NCI-H460 (cell line): ENCODE data around the gene GADD45G. TPM values are rescaled to one million over a fixed set of nuclear protein-coding genes. Genes with fewer than 3 reads are reported as not detected.

Source experiments
- DNase-seq: peaks from one replicate; pipeline ENCODE4 v3.0.0-alpha.2; 2016; ENCODE audit warnings: low read depth; ENCODE audit errors: extremely low read depth
- total RNA-seq: library from RNA; depleted of rRNA; stranded (reverse); fragments of >200 nt; shearing (Covaris generic); gene quantifications from 2 replicates; pipeline ENCODE4 v1.2.3, GENCODE V29; 2014; rRNA removed

Gene GADD45G
- total RNA-seq, 1 experiment from 2014 or later, result 3.4 TPM

GRCh38 chr9:89646189-89646939 is 41.6 kb downstream of the GADD45G start:
- no peak for DNase-seq

GRCh38 chr9:89647366-89648128 is 42.7 kb downstream of the GADD45G start:
- DNase-seq, result no peak

DNA sequence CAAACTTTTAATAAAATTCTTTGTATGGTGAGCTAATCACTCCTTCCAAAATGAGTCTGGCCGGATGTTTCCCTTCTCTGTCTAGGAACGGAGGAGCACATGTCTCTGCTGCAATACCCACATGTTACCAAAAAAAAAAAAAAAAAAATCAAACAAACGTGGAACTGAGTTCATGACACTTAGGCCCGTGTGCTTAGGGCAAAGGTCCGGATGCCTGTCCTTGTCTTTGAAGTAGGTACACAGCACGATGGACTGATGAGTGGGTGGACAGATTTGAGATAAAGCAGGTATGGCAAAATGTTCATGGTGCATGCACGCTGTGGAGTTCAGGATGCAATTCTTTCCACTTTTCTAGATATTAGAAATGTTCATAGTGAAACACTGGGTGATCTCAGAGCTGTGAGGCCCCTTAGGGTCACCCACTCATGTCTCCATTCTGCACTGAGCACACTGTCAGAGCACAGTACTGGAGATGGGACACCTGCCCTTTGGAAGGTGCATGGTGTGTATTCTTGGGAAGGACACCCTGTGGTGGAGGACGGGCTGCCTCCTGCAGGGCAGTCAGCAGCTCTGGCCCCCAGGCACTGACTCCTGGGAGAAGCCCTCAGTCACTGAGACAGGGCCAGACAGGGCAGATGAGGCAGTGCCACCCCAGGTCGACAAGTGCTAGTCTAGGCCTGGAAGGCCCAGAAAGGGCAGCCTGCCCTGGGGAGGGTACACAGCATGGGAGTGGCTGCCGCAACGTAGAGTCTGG is 43.6 kb downstream of the GADD45G start:
- DNase-seq, result no peak

DNA sequence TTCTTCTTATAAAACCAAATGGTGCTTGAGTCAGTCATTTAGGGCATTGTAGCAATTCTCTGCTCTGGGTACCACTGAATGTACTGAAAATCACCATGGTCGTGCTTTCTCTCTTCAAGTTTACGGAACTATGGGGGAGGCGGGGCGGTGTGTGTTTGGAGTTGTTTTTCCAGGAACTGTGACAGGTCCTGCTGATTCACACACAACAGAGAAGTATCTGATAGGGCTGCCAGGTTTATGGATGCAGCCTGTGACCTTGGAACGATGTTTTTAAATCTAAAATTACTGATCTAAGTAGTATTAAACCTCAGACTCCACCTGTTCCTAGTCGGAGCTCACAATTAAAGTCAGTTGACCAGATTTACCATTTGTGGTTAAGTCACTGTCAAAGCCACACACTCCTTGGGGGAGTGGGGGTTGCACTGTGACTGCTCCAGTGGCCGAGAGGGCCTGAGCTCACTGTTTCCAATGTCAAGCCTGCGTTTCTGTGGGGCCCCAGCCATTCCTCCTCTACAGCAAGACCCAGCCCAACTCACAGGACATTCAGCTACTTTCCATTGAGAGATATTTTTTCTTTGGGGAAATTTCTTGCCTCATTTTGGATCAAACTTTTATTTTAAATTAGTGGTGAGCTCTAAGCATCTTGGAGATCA is 44.4 kb downstream of the GADD45G start:
- no peak for DNase-seq

GRCh38 chr9:89654025-89654662 is 49.3 kb downstream of the GADD45G start:
- DNase-seq, result no peak

DNA sequence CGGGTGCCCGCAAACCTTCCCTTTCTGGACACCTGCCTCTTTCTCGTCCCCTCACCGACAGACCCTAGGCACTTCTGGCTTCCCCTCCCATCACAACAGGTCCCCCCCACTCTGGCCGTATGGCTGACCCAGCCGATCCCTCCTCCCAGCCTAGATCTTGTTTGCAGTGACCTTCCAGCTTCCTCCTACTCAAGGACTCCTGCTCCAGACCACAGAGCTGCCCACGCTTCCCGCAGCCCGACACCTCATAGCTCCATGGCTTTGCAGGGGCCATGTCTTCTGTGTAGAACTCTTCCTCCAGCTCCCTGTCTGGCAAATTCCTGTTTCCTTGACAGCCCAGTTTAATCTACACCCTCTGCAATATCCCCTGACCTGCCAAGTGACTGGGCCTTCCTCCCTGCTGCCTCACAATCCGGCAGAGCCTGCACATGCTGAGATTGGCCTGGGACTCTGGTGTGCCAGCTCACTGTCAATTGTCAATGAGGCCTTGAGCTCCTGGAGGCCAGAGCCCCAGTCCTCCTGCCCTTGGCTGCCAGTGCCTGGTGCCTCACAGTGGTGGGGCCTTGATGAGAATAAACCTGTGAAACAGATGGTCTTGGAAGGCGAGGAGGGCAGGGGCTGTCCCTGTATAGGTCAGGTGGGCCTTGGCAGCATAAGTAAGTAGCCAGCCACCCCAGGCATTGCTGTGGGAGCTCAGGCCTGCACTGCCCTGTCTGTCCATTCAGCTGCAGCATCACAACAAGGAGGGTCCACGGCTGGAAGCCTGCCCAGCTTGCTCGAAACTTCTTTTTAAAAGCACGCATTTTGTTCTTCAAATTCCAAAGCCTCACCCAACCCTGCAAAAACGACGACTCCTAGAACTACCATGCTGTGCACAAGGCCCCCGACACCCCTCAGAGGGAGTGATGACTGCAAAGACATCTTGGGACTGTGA is 50.5 kb downstream of the GADD45G start:
- no peak for DNase-seq

Other genes starting within 250 kb of the GADD45G start
- gene SEMA4D, start 106.9 kb upstream of the GADD45G start, total RNA-seq, result 2.3 and 3.1 TPM in 2 replicates